K562 (cell line): ENCODE measurements around the gene FUZ. TPM values are rescaled to one million over a fixed set of nuclear protein-coding genes. Genes with fewer than 3 reads are reported as not detected.

Experiments used
- ATAC-seq: fragments of 200-7000 bp; cut with Tn5 transposase; 3 replicates; pipeline ENCODE4 v1.9.1; 2020; ENCODE audit warnings: moderate library complexity
- BruUV-seq: library from RNA; stranded (reverse); fragments of 400-500 nt; replicated peaks from 2 replicates; lab custom pipeline; 2021; lab: Mats Ljungman, UMichigan
- CTCF ChIA-PET: fragments of 300-600 bp; formaldehyde crosslinking; extraction: SDS; loops from one replicate; lab custom pipeline; 2021; ENCODE audit warnings: low intra/inter-chr PET ratio; lab: Yijun Ruan, JAX
- POLR2A ChIA-PET: fragments of 300-600, 350-650 bp; sonication (Branson Sonifier 250); formaldehyde crosslinking; extraction: SDS; loops from one replicate; lab custom pipeline; 2021; ENCODE audit warnings: antibody characterized with exemption, inconsistent platforms; lab: Yijun Ruan, JAX
- DNase-seq, 4 experiments: peaks; one replicate each; pipeline versions ENCODE4 v3.0.0 to v3.0.0-alpha.2; 2011 to 2018; ENCODE audit warnings: low spot score in 3 of 4, mixed read lengths in 3 of 4; ENCODE audit errors: extremely low read depth in 1 of 4
- FAIRE-seq: peaks from 2 replicates; lab custom pipeline; 2011; peaks lifted over from hg19 to GRCh38; lab: Jason Lieb, UNC
- H2AFZ ChIP-seq: 2 replicates; pipeline ENCODE4 v1.6.0; 2011; ENCODE audit warnings: low read depth, low read length, control low read depth, inconsistent platforms
- H3K27ac ChIP-seq: fragments of 200-600 bp; 3 replicates; pipeline ENCODE4 v1.8.0; 2011; ENCODE audit warnings: low read depth, mild to moderate bottlenecking, control low read depth, inconsistent platforms, low read length, moderate library complexity, mixed read lengths; ENCODE audit errors: extremely low read depth
- H3K27me3 ChIP-seq, 2 experiments: fragments of 300-600 bp in 1 of 2; 2 replicates in 1 of 2; 3 replicates in 1 of 2; pipeline versions ENCODE4 v1.6.0 to v1.8.0; 2011; ENCODE audit warnings: inconsistent platforms in 2 of 2, low read length in 2 of 2, mild to moderate bottlenecking in 1 of 2, mixed read lengths in 1 of 2, moderate library complexity in 1 of 2; ENCODE audit not compliant: control insufficient read depth in 2 of 2, insufficient read depth in 2 of 2
- H3K36me3 ChIP-seq: fragments of 300-600 bp; 3 replicates; pipeline ENCODE4 v1.8.0; 2011; ENCODE audit warnings: mild to moderate bottlenecking, low read length, inconsistent platforms; ENCODE audit not compliant: control insufficient read depth, insufficient read depth
- H3K4me1 ChIP-seq, 2 experiments: fragments of 200-600 bp in 1 of 2; replicated peaks in 1 of 2; 2 replicates in 1 of 2; 3 replicates in 1 of 2; pipeline versions ENCODE4 v1.5.1 to v1.8.0; 2011; ENCODE audit warnings: inconsistent platforms in 2 of 2, low read length in 2 of 2, mild to moderate bottlenecking in 1 of 2, mixed read lengths in 1 of 2, moderate library complexity in 1 of 2; ENCODE audit not compliant: control insufficient read depth in 2 of 2, insufficient read depth in 2 of 2
- H3K4me2 ChIP-seq: 2 replicates; pipeline ENCODE4 v1.6.1; 2011; ENCODE audit warnings: low read length, control low read depth, inconsistent platforms, mixed read lengths; ENCODE audit not compliant: insufficient read depth
- H3K4me3 ChIP-seq: fragments of 200-600 bp; sonication (generic), shearing (Covaris generic); 2 replicates; pipeline ENCODE4 v1.5.1; 2016; ENCODE audit warnings: control low read depth, inconsistent platforms
- H3K79me2 ChIP-seq: fragments of 200-600 bp; 3 replicates; pipeline ENCODE4 v1.8.0; 2011; ENCODE audit warnings: low read length, inconsistent platforms; ENCODE audit not compliant: control insufficient read depth, insufficient read depth
- H3K9ac ChIP-seq, 2 experiments: 2 replicates each; pipeline versions ENCODE4 v1.6.0 to v1.6.1; 2011; ENCODE audit warnings: low read depth in 2 of 2, low read length in 2 of 2, control low read depth in 1 of 2, inconsistent platforms in 1 of 2, mild to moderate bottlenecking in 1 of 2, mixed read lengths in 1 of 2; ENCODE audit not compliant: insufficient read depth in 1 of 2
- H3K9me1 ChIP-seq: one replicate; pipeline ENCODE4 v1.6.0; 2011; ENCODE audit warnings: inconsistent platforms, mild to moderate bottlenecking, low read length, moderate library complexity; ENCODE audit not compliant: control insufficient read depth, insufficient read depth
- H3K9me3 ChIP-seq: replicated peaks from 2 replicates; pipeline ENCODE4 v1.5.1; 2011; ENCODE audit warnings: low read depth, low read length, inconsistent platforms; ENCODE audit not compliant: control insufficient read depth, insufficient read depth
- H4K20me1 ChIP-seq: replicated peaks from 2 replicates; pipeline ENCODE4 v1.6.1; 2011; ENCODE audit warnings: low read length, inconsistent platforms, mixed read lengths; ENCODE audit not compliant: control insufficient read depth, insufficient read depth
- CC2D1A ChIP-seq: fragments of 450-650 bp; IDR thresholded peaks from 2 replicates; pipeline ENCODE4 v1.6.1; 2017; ENCODE audit warnings: mild to moderate bottlenecking
- EP300 ChIP-seq: IDR thresholded peaks from 2 replicates; pipeline ENCODE4 v1.6.1; 2012; ENCODE audit warnings: low read length, improper control_type of control experiment
- ETS2 ChIP-seq: IDR thresholded peaks from 2 replicates; pipeline ENCODE4 v1.6.1; 2016; ENCODE audit warnings: borderline replicate concordance, missing genetic modification characterization, mild to moderate bottlenecking, moderate library complexity, missing compliant biosample characterization; ENCODE audit not compliant: poor library complexity, severe bottlenecking
- HDAC2 ChIP-seq: fragments of 450-650 bp; IDR thresholded peaks from 2 replicates; pipeline ENCODE4 v1.6.1; 2016; ENCODE audit warnings: mild to moderate bottlenecking
- NCOA2 ChIP-seq, 2 experiments: fragments of 450-650 bp; IDR thresholded peaks; 2 replicates each; pipeline ENCODE4 v1.6.1; 2018; ENCODE audit warnings: mild to moderate bottlenecking in 2 of 2, moderate library complexity in 1 of 2; ENCODE audit not compliant: partially characterized antibody in 2 of 2
- POLR2G ChIP-seq: fragments of 200-400 bp; formaldehyde crosslinking; IDR thresholded peaks from 2 replicates; pipeline ENCODE4 v1.6.1; 2017; ENCODE audit warnings: low read depth, mild to moderate bottlenecking, antibody characterized with exemption, low read length, moderate library complexity
- POLR3G ChIP-seq: IDR thresholded peaks from 2 replicates; pipeline ENCODE4 v1.6.1; 2011; ENCODE audit not compliant: insufficient read length, insufficient replicate concordance; ENCODE audit errors: extremely low read depth
- SIRT6 ChIP-seq: IDR thresholded peaks from one replicate; pipeline ENCODE4 v1.6.1; 2012; ENCODE audit warnings: low read depth, mild to moderate bottlenecking, control low read depth, inconsistent platforms, low read length, moderate library complexity
- YY1 ChIP-seq, 3 experiments: IDR thresholded peaks; 2 replicates each; pipeline ENCODE4 v1.6.1; 2011; ENCODE audit warnings: low read length in 2 of 3, mild to moderate bottlenecking in 2 of 3, moderate library complexity in 2 of 3, borderline replicate concordance in 1 of 3, control low read depth in 1 of 3, low read depth in 1 of 3; ENCODE audit not compliant: insufficient read depth in 3 of 3, insufficient replicate concordance in 2 of 3, control insufficient read depth in 1 of 3, insufficient read length in 1 of 3; ENCODE audit errors: extremely low read depth in 1 of 3
- ZNF212 ChIP-seq: fragments of 450-650 bp; formaldehyde crosslinking; IDR thresholded peaks from 2 replicates; pipeline ENCODE4 v1.4.0; 2020; ENCODE audit warnings: mild to moderate bottlenecking
- ZNF232 ChIP-seq: sonication (generic); formaldehyde crosslinking; IDR thresholded peaks from 2 replicates; pipeline ENCODE4 v1.8.0; 2022; ENCODE audit warnings: mild to moderate bottlenecking, missing genetic modification reagents
- ZNF518B ChIP-seq: fragments of 250-450 bp; sonication (Bioruptor Pico); IDR thresholded peaks from 2 replicates; pipeline ENCODE4 v1.5.0; 2021; ENCODE audit warnings: mild to moderate bottlenecking, moderate library complexity
- WGBS: fragments of 100-300 bp; shearing (Covaris generic); methylation state at CpG from one replicate; pipeline ENCODE4 v1.1.6; 2016; ENCODE audit warnings: low coverage, mixed read lengths; ENCODE audit not compliant: insufficient coverage; ENCODE audit errors: missing lambda C conversion rate; 5-methylcytosine and 5-hydroxymethylcytosine counted together
- in situ Hi-C: fragments of 300-500 bp; cut with MboI; formaldehyde crosslinking; loops from 4 replicates; pipeline ENCODE4 v1.15.0; 2018; ENCODE audit warnings: inconsistent platforms, mixed read lengths
- intact Hi-C: fragments of 100-400 bp; cut with micrococcal nuclease; formaldehyde crosslinking; loops from 2 replicates; pipeline ENCODE4 v1.14.2; 2022
- polyA plus RNA-seq, 8 experiments: library from polyadenylated mRNA; depleted of rRNA in 4 of 8; stranded (reverse) in 5 of 8; unstranded in 3 of 8; fragments of >200 nt; fragmentation: Nextera tagmentation in 2 of 8; fragmentation: Illumina TruSeq in 1 of 8; extraction: Ambion mirVana in 2 of 8; extraction: Trizol in 1 of 8; gene quantifications; 2 replicates each; pipeline versions ENCODE4 v1.2.1 to v1.2.3, GENCODE V29; 2011 to 2014; ENCODE audit warnings: inconsistent platforms in 1 of 8, missing spikeins in 1 of 8
- total RNA-seq, 7 experiments: library from RNA; depleted of rRNA in 6 of 7; stranded (reverse); fragments of >200 nt in 6 of 7; fragmentation: Illumina TruSeq in 2 of 7; extraction: Trizol in 2 of 7; gene quantifications; 2 replicates each; pipeline versions ENCODE4 v1.2.1 to v1.2.3, GENCODE V29; 2011 to 2021; ENCODE audit warnings: low replicate concordance in 1 of 7

FUZ gene
- total and polyA plus RNA-seq, 9 of the 15 experiments (the other 6 are each of a cell fraction or from before 2014, with no cell fraction given), result 0.17 to 7.6 (median 3.6) TPM; not detected in 1

GRCh38 chr19:49781394-49781793 lies 31.7 kb downstream of the FUZ start:
- peaks cover 38% of the 10 kb centered on the region for H3K79me2 ChIP-seq
- peaks cover 8 to 24% of the 10 kb centered on the region in 2 experiments; a peak in 4 of 5 replicates for H3K4me1 ChIP-seq
- ATAC-seq, result no peak
- H3K27me3 ChIP-seq, result no peaks in the 10 kb centered on the region
- CTCF ChIA-PET, result no interaction called here
- TF ChIP-seq HDAC2, result no peak
- no peak for TF ChIP-seq POLR3G
- TF ChIP-seq POLR2G, result peak; percentile 44; the same call in 1 of the 2 replicates
- no peak for TF ChIP-seq EP300
- peaks cover 67% of the 10 kb centered on the region; the same call in 2 of the 3 replicates for H3K36me3 ChIP-seq
- intact Hi-C loops, result no loop called here
- DNase-seq, result no peak
- no TSS peak for BruUV-seq
- no peak for FAIRE-seq
- H3K27ac ChIP-seq, result no peak overlapping the region
- H3K9ac ChIP-seq, result peak overlapping the region in 1 of 2 experiments; percentile 77; a peak in 2 of 4 replicates
- H4K20me1 ChIP-seq, result no peaks in the 10 kb centered on the region
- POLR2A ChIA-PET, result interaction anchor here (0.5 to 0.7 kb wide), 3 partner anchors 84 to 156 kb away, joined by 3 to 4 read pairs (median 3); partner anchors contain the start of gene PRMT1
- H3K4me3 ChIP-seq, result no peak overlapping the region
- no peaks in the 10 kb centered on the region; the same call in 1 of the 2 replicates for H3K9me3 ChIP-seq
- H3K4me2 ChIP-seq, result no peak overlapping the region
- WGBS, result 89% methylated on average over 5 of the region's 7 CpGs
- in situ Hi-C loops, result no loop called here
- no peak overlapping the region for H2AFZ ChIP-seq
- H3K9me1 ChIP-seq, result peaks cover 2% of the 10 kb centered on the region

- H3K4me2 ChIP-seq, result no peak overlapping the region
- 97% methylated on average over 8 of the region's 8 CpGs for WGBS
- CTCF ChIA-PET, result no interaction called here
- TF ChIP-seq ZNF518B (CRISPR knock-in tag), result no peak
- TF ChIP-seq ETS2 (tag), result no peak
- no peak for TF ChIP-seq ZNF232
- TF ChIP-seq CC2D1A, result no peak
- TF ChIP-seq ZNF212 (CRISPR knock-in tag), result no peak
- no peak for TF ChIP-seq SIRT6
- TF ChIP-seq YY1 (IDR thresholded peaks at IDR 0.05; ENCODE audit: borderline replicate concordance in 1 of 3, control insufficient read depth in 1 of 3, extremely low read depth in 1 of 3, insufficient read depth in 3 of 3, insufficient read length in 1 of 3, insufficient replicate concordance in 2 of 3, low read depth in 1 of 3, low read length in 2 of 3), result no peak
- no peak for TF ChIP-seq NCOA2 (IDR thresholded peaks at IDR 0.05; ENCODE audit: partially characterized antibody in 2 of 2)
Observed at GRCh38 chr19:49780861-49781260, 32.2 kb downstream of the FUZ start.

More at GRCh38 chr19:49780861-49781260, 32.2 kb downstream of the FUZ start:
- H3K79me2 ChIP-seq, result peaks cover 42% of the 10 kb centered on the region
- in situ Hi-C loops, result no loop called here
- DNase-seq, result no peak
- H3K9me1 ChIP-seq, result peaks cover 2% of the 10 kb centered on the region
- POLR2A ChIA-PET, result interaction anchor here (0.6 to 0.7 kb wide), 2 partner anchors 84 to 104 kb away, joined by 3 read pairs; partner anchors contain the start of gene PRMT1
- no peak for ATAC-seq
- no peaks in the 10 kb centered on the region for H4K20me1 ChIP-seq
- intact Hi-C loops, result no loop called here
- H2AFZ ChIP-seq, result no peak overlapping the region
- H3K4me1 ChIP-seq, result peaks cover 13 to 28% of the 10 kb centered on the region in 2 experiments; a peak in 4 of 5 replicates
- H3K27me3 ChIP-seq, result no peaks in the 10 kb centered on the region
- no TSS peak for BruUV-seq
- no peaks in the 10 kb centered on the region; the same call in 1 of the 2 replicates for H3K9me3 ChIP-seq
- H3K27ac ChIP-seq, result no peak overlapping the region
- H3K36me3 ChIP-seq, result peaks cover 68% of the 10 kb centered on the region; the same call in 2 of the 3 replicates
- no peak for FAIRE-seq
- no peak overlapping the region for H3K4me3 ChIP-seq
- peak overlapping the region in 1 of 2 experiments; percentile 77; a peak in 2 of 4 replicates for H3K9ac ChIP-seq
